Ramos (cell line): ENCODE results near the gene UNKL.

Experiments
- in situ Hi-C: fragments of 300-500 bp; cut with MboI; formaldehyde crosslinking; loops from one replicate; pipeline ENCODE4 v1.14.3; 2022; ENCODE audit warnings: low sequenced_read_pairs; ENCODE audit not compliant: unreplicated experiment

UNKL gene

GRCh38 chr16:1432388-1433262 is 18.1 kb upstream of the UNKL start:
- in situ Hi-C loops: no loop called here

- in situ Hi-C loops: no loop called here
These were observed 17.2 kb upstream of the UNKL start for GRCh38 chr16:1431497-1432270.

- in situ Hi-C loops: no loop called here
These were observed 16.4 kb upstream of the UNKL start, which contains the start of gene PERCC1 for GRCh38 chr16:1430759-1431496. Gene PERCC1, plus strand, starts transcription at chr16:1431078. Its CDS starts 1,516 bp downstream, at chr16:1432594.

- in situ Hi-C loops: no loop called here
These were observed 15.8 kb upstream of the UNKL start for GRCh38 chr16:1430214-1430758.

- in situ Hi-C loops: no loop called here
These were observed 15.1 kb upstream of the UNKL start for GRCh38 chr16:1429631-1430030.

GRCh38 chr16:1429012-1429411 is 14.5 kb upstream of the UNKL start:
- in situ Hi-C loops: no loop called here

GRCh38 chr16:1428511-1428910 is 14.0 kb upstream of the UNKL start:
- in situ Hi-C loops: no loop called here

- in situ Hi-C loops: no loop called here
These were observed 13.3 kb upstream of the UNKL start for GRCh38 chr16:1427473-1428461.

- in situ Hi-C loops: no loop called here
These were observed 12.4 kb upstream of the UNKL start for GRCh38 chr16:1426734-1427471.

GRCh38 chr16:1425616-1426370 is 11.3 kb upstream of the UNKL start:
- in situ Hi-C loops: no loop called here

GRCh38 chr16:1424028-1424427 is 9.5 kb upstream of the UNKL start:
- in situ Hi-C loops: no loop called here

- in situ Hi-C loops: no loop called here
These were observed 7.6 kb upstream of the UNKL start for GRCh38 chr16:1422076-1422475.

- in situ Hi-C loops: no loop called here
These were observed 5.6 kb upstream of the UNKL start for GRCh38 chr16:1420111-1420539.

GRCh38 chr16:1416521-1416941 is 2.0 kb upstream of the UNKL start:
- in situ Hi-C loops: no loop called here

GRCh38 chr16:1413684-1414531 is 596 bp downstream of the UNKL start:
- in situ Hi-C loops: no loop called here

GRCh38 chr16:1412847-1413246 is 1.7 kb downstream of the UNKL start:
- in situ Hi-C loops: no loop called here
